ENCODE measurements around the gene HEG1. TPM values are rescaled to one million over a fixed set of nuclear protein-coding genes. Genes with fewer than 3 reads are reported as not detected.
A peak's percentile ranks its signal among the peaks of the same experiment; 100 is the strongest.

Gene HEG1
- total and polyA plus RNA-seq, 2 of the 4 experiments (the other 2 are of a cell fraction), result 25.6 to 43.4 TPM

- POLR2A ChIA-PET (ENCODE audit: unreplicated experiment), result no interaction called here
- peak; percentile 73 for ATAC-seq (ENCODE audit: low read depth)
- in situ Hi-C loops (cut with MboI; ENCODE audit: low sequenced_read_pairs), result loop anchor here (25.0 kb wide), 1 partner anchor 601 kb away; the partner anchor contains the start of gene OSBPL11
- TF ChIP-seq RFX5 (IDR thresholded peaks at IDR 0.05; ENCODE audit: low read depth, low read length) (no peak), SMC3 (IDR thresholded peaks at IDR 0.05; ENCODE audit: low read depth, low read length) (peak; percentile 42), RAD21 (IDR thresholded peaks at IDR 0.05; ENCODE audit: low read length) (peak; percentile 27; the same call in 1 of the 2 replicates), BHLHE40 (IDR thresholded peaks at IDR 0.05; ENCODE audit: low read depth, low read length) (peak; percentile 64; the same call in 1 of the 2 replicates), POLR2A (IDR thresholded peaks at IDR 0.05; ENCODE audit: low read depth, low read length) (no peak), RCOR1 (IDR thresholded peaks at IDR 0.05; ENCODE audit: insufficient replicate concordance, low read length) (peak; percentile 80), USF2 (IDR thresholded peaks at IDR 0.05; ENCODE audit: low read depth, low read length) (peak; percentile 77), MAZ (IDR thresholded peaks at IDR 0.05; ENCODE audit: borderline replicate concordance, low read depth, low read length) (no peak; the same call in 1 of the 2 replicates), MAFK (IDR thresholded peaks at IDR 0.05; ENCODE audit: low read depth, low read length) (peak; percentile 12; the same call in 1 of the 2 replicates), CHD1 (IDR thresholded peaks at IDR 0.05; ENCODE audit: low read depth, low read length) (no peak), NFE2L2 (IDR thresholded peaks at IDR 0.05; ENCODE audit: low read depth, low read length) (0 out of 2 replicates have a peak, but pooled peaks have one; percentile 8), MXI1 (IDR thresholded peaks at IDR 0.05; ENCODE audit: borderline replicate concordance, low read depth, low read length) (0 out of 2 replicates have a peak, but pooled peaks have one; percentile 35), FOS (IDR thresholded peaks at IDR 0.05; ENCODE audit: low read depth, low read length) (peak; percentile 96)
- TF ChIP-seq, protein P1, sequence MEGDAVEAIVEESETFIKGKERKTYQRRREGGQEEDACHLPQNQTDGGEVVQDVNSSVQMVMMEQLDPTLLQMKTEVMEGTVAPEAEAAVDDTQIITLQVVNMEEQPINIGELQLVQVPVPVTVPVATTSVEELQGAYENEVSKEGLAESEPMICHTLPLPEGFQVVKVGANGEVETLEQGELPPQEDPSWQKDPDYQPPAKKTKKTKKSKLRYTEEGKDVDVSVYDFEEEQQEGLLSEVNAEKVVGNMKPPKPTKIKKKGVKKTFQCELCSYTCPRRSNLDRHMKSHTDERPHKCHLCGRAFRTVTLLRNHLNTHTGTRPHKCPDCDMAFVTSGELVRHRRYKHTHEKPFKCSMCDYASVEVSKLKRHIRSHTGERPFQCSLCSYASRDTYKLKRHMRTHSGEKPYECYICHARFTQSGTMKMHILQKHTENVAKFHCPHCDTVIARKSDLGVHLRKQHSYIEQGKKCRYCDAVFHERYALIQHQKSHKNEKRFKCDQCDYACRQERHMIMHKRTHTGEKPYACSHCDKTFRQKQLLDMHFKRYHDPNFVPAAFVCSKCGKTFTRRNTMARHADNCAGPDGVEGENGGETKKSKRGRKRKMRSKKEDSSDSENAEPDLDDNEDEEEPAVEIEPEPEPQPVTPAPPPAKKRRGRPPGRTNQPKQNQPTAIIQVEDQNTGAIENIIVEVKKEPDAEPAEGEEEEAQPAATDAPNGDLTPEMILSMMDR (conservative IDR thresholded peaks at IDR 0.05; ENCODE audit: low read depth, low read length), result peak; percentile 41
Measured at GRCh38 chr3:124986192-124987143, 69.3 kb downstream of the HEG1 start.

More at GRCh38 chr3:124986192-124987143, 69.3 kb downstream of the HEG1 start:
- Histone ChIP-seq H3K27me3 (ENCODE audit: control insufficient read depth, insufficient read depth, low read length) (no peaks in the 10 kb centered on the region), H3K9me1 (ENCODE audit: insufficient read depth, low read length) (peaks cover 12% of the 10 kb centered on the region), H4K5ac (ENCODE audit: low read depth, low read length) (peak overlapping the region; percentile 63), H4K8ac (ENCODE audit: low read depth in 2 of 2, low read length in 2 of 2) (peak overlapping the region in 1 of 2 experiments; percentile 90; a peak in 3 of 4 replicates), H4K20me1 (ENCODE audit: insufficient read depth, low read length) (peaks cover 6% of the 10 kb centered on the region; the same call in 1 of the 2 replicates), H3K23ac (ENCODE audit: low read depth, low read length) (peak overlapping the region; percentile 73; the same call in 1 of the 2 replicates), H3K79me1 (ENCODE audit: low read depth in 1 of 2, low read length in 2 of 2) (peaks cover 12 to 30% of the 10 kb centered on the region in 2 experiments), H2BK20ac (ENCODE audit: low read depth, low read length) (peak overlapping the region; percentile 93), H2AFZ (replicated peaks; ENCODE audit: low read length, poor library complexity) (peak overlapping the region; percentile 24), H2BK120ac (ENCODE audit: low read depth, low read length) (peak overlapping the region; percentile 91), H2BK15ac (ENCODE audit: low read depth, low read length) (peak overlapping the region; percentile 54), H3K9ac (ENCODE audit: low read depth, low read length) (no peak overlapping the region), H3K4me3 (ENCODE audit: insufficient read depth, low read depth, low read length) (no peak overlapping the region), H3K9me3 (ENCODE audit: control insufficient read depth, insufficient read depth, low read length) (no peaks in the 10 kb centered on the region), H2BK5ac (ENCODE audit: low read depth, low read length, poor library complexity, severe bottlenecking) (peak overlapping the region; percentile 91), H3K18ac (ENCODE audit: low read depth, low read length) (peak overlapping the region; percentile 62), H3K4ac (ENCODE audit: low read depth, low read length) (peak overlapping the region; percentile 82), H3K4me1 (ENCODE audit: control insufficient read depth, insufficient read depth, low read length) (peaks cover 15% of the 10 kb centered on the region), H3K56ac (ENCODE audit: extremely low read depth, insufficient read depth, low read length) (peak overlapping the region; percentile 40; the same call in 1 of the 2 replicates), H2AK5ac (ENCODE audit: low read depth, low read length) (peak overlapping the region; percentile 45), H3K36me3 (ENCODE audit: control insufficient read depth, insufficient read depth, low read length) (peaks cover 33% of the 10 kb centered on the region), H3K27ac (ENCODE audit: insufficient read depth, low read length) (peak overlapping the region; percentile 73), H4K91ac (ENCODE audit: insufficient read depth, low read depth, low read length) (peak overlapping the region; percentile 85), H3K4me2 (ENCODE audit: low read depth, low read length) (peak overlapping the region; percentile 33; the same call in 1 of the 2 replicates), H3K14ac (replicated peaks; ENCODE audit: low read depth, low read length) (peak overlapping the region; percentile 78), H2AK9ac (replicated peaks; ENCODE audit: low read depth, low read length, poor library complexity) (no peak overlapping the region)
- dilution Hi-C loops (cut with HindIII; ENCODE audit: low sequenced_read_pairs, unreplicated experiment), result no loop called here
- no TSS peak for BruUV-seq (replicated peaks)
- peak; percentile 96 for DNase-seq
- WGBS, 2 experiments (ENCODE audit: extremely low coverage in 2 of 2, insufficient read length in 1 of 2), result no CpG with 5 or more reads among the region's 7 CpGs
- CTCF ChIA-PET, result interaction anchor here (0.6 kb wide), 1 partner anchor 21 kb away, joined by 3 read pairs; no protein-coding TSS in a partner anchor
- intact Hi-C loops (cut with micrococcal nuclease), result loop anchor here (1.0 to 10.0 kb wide), 3 partner anchors 58 to 422 kb away; no protein-coding TSS in a partner anchor
